Medulla oblongata (tissue), 1 donor: ENCODE results near the gene SHC1.
"Not testable (repeated sequence)": the region's sequence is repeated elsewhere in the genome, so short reads cannot be mapped to it uniquely, and the experiment has no call there.

ENCODE experiments used
- DNase-seq: peaks from one replicate; pipeline ENCODE4 v3.0.0-alpha.2; 2015; ENCODE audit errors: extremely low spot score

The SHC1 gene

GRCh38 chr1:154995301-154995983, 24.9 kb upstream of the SHC1 start:
- DNase-seq: peak; percentile 81

- DNase-seq: no peak
Measured at GRCh38 chr1:154994591-154994990, 24.0 kb upstream of the SHC1 start.

GRCh38 chr1:154994269-154994587, 23.7 kb upstream of the SHC1 start:
- no peak for DNase-seq

GRCh38 chr1:154993572-154994268, 23.2 kb upstream of the SHC1 start, which contains the start of gene LENEP:
Gene LENEP (plus strand): TSS chr1:154993586. CDS start chr1:154993608, 22 bp downstream.
- no peak for DNase-seq

- peak; percentile 3 for DNase-seq
Measured at GRCh38 chr1:154992721-154993571, 22.4 kb upstream of the SHC1 start.

- DNase-seq: no peak
Measured at GRCh38 chr1:154990276-154990675, 19.7 kb upstream of the SHC1 start.

- DNase-seq: no peak
Measured at GRCh38 chr1:154989195-154989860, 18.8 kb upstream of the SHC1 start.

GRCh38 chr1:154988058-154988954, 17.8 kb upstream of the SHC1 start:
- DNase-seq: no peak

DNA sequence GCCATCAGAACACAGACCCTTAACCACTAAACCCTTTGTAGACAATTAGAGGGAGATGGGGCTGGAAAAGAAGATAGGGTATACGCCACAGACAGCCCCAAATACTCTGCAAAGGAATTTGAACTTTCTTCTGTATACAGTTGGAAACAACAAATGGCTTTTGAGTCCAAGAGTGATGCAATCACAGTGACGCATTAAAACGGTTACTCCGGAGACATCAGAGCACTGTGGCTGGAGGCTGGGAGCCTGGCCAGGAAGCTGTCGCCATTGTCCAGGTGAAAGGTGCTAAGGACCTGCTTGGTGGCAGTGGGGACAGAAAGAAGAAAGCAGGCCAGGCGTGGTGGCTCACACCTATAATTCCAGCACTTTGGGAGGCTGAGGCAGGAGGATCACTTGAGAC, 16.8 kb upstream of the SHC1 start:
- DNase-seq: no peak

- DNase-seq: not testable (repeated sequence)
Measured at GRCh38 chr1:154986736-154987135, 16.2 kb upstream of the SHC1 start.

GRCh38 chr1:154983776-154984466, 13.4 kb upstream of the SHC1 start:
- DNase-seq: no peak

DNA sequence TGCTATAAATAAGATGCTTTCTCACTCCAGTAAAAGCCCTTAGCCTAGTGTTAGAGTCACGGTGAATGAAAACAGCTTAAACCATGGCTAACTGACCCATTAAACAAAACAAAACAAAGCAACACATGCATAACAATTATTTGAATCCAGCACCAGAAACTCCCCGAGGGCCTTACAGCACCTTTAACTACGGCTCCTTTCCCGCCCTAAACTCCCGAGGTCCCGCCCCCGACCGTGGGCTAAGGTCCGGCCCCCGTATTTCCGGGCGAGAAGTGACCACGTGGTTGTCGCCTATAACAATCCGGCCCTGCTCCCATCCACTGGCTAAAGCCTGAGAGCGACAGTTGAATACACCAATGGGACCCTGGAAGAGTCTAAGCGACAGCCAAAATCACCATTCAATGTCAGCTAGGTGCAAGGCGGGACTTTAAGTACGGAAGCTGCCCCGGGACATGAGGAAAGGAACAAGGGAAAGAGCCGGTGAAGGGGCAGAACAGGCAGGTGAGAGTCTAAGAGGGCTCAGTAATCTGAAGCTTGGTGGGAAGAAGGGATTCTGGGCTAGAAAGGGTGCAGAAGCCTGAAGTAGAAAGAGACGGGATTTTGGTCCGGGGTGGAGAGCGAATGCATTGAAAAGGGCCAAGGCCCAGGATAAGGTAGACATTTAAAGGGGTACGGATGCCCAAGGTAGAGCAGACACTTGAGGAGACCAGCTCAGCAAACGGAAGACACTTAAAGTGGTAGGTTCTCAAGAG, 12.5 kb upstream of the SHC1 start, which contains the start of gene FLAD1:
FLAD1 (plus strand) TSS at position 448 of the 752 bp plus-strand sequence. CDS start 351 bp downstream, outside the sequence.
- peak; percentile 99 for DNase-seq

DNA sequence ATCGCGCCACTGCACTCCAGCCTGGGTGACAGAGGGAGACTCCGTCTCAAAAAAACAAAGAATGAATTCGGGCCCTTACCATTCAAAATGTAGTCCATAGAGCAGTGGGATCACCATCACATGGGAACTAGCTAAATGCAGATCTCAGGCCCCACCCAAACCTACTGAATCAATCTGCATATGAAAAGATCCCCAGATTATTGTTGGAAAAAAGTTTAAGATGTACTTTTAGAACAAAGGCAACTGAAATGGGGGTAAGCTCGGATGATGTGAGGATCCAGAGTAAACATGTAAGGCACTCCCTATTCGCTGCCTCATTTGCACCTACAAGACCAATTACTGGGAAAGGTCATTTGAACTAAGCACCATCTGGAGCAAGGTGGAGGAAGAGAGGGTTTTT, 11.8 kb upstream of the SHC1 start:
- no peak for DNase-seq

- DNase-seq: no peak
Measured at GRCh38 chr1:154978360-154978759, 7.8 kb upstream of the SHC1 start.

DNA sequence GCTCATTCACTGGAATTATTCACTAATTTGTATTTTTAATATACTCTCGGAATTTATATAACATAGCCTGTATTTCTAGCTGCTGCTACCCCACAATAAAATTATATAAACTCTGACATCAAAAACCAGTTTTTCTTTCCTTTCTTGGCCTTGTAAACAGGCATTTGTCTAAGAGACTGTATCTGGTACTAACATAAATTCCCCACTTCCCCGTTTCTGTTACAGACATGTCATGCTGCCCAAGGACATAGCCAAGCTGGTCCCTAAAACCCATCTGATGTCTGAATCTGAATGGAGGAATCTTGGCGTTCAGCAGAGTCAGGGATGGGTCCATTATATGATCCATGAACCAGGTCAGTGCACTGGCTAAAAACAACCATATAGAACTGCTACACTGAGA, 7.2 kb upstream of the SHC1 start:
- DNase-seq: not testable (repeated sequence)

DNA sequence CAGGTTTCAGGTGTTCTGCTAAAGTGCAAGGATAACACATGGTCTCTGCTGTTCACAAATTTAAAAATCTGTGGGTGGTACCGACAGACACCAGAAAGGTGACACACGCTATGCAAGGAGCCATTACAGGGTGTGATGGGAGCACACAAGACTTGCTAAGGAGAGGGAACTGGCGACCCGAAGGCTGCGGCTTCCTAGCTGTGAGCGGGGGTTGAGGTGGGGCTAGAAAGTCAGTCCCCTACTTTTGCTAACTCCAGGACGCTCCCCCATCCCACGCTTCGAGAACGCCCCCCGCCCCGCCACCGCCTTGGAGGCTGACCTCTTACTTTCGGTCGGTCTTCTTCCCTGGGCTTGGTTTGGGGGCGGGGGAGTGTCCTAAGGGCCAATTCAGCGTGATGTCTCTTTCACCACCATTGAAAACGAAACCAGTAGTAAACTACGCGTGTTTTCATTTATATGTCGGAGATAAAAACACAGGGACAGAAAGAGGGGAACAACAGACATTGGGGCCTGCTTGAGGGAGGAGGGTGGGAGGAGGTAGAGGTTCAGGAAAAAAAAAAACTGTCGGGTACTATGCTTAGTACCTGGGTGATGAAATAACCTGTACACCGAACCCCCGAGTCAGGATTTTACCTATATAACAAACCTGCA, 5.0 kb upstream of the SHC1 start:
- peak; percentile 58 for DNase-seq

- DNase-seq: peak; percentile 98
Measured at GRCh38 chr1:154974808-154975408, 4.4 kb upstream of the SHC1 start.

- peak; percentile 100 for DNase-seq
Measured at GRCh38 chr1:154974102-154974807, 3.7 kb upstream of the SHC1 start, which contains the start of gene CKS1B. Gene CKS1B (plus strand): TSS chr1:154974681. CDS start chr1:154974746, 65 bp downstream.
